ENCODE results near the gene PRSS22.

Gene PRSS22

DNA sequence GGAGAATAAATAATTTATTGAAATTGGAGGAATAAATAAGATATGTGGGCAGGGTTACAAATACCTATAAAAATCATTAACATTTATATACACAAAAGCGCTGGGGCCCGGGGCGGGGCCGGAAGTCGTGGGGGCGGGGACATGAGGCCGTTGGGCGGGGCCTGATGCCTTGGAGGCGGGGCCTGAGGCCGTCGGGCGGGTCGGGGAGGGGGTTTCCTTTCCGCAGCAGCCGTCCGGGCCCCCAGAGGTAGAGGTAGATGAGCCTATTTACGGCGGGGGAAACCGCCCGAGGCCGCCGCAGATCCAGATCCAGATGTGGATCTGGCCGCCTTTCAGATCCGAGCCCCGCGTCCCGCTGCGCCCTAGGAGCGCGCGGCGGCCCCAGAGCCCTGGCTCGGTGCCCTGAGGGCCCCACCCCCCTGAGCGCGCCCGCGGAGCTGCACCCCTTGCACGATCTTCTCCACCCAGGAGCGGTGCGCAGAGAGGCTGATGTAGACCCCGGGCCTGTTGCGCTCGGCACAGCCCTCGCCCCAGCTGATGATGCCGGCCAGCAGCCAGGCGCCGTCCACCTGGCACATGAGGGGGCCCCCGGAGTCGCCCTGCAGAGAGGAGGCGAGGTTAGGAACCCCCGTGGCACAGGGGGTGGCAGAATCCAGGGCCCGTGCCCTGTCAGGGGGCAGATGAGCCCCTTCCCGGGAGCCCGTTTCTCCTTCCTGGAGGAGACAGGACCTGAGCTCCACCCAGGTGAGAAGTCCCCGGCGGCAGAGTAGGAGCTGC, 5.1 kb downstream of the PRSS22 start:
- no peak for DNase-seq (ENCODE audit: low read depth)

DNA sequence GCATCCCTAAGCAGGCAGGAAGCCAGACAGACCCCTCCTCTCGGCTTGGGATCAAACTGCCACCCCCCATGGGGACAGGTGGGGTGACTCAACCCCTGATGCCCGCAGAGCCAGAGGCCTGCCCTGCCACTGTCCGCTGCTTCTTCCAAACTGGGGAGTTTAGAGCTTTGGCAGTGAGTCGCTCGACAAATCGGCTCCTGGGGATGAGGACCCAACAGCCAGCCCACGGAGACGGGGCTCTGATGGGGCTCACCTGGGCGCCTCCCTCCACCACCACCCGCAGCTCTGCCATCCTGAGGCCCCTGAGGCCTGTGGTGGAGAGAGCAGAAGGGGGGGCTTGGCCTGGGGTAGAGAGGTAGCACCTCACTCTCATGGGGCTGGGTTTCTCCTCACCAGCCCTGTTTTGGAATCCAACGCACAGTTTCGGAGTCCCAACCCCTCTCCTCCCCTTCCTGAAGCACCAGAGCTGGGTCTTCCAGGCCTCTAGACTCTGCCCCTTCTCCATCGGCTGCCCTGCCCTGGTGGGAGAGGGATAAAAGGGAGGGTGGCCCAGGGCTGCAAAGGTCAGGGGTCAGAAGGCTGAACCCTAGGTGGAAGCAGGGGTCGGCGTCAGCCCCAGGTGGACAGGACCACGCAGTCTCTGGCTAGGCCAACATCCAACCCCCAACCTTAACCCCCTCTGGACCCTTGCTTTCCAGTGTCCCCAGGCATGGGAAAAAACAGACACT, 5.8 kb downstream of the PRSS22 start:
- DNase-seq (ENCODE audit: low read depth) = no peak

DNA sequence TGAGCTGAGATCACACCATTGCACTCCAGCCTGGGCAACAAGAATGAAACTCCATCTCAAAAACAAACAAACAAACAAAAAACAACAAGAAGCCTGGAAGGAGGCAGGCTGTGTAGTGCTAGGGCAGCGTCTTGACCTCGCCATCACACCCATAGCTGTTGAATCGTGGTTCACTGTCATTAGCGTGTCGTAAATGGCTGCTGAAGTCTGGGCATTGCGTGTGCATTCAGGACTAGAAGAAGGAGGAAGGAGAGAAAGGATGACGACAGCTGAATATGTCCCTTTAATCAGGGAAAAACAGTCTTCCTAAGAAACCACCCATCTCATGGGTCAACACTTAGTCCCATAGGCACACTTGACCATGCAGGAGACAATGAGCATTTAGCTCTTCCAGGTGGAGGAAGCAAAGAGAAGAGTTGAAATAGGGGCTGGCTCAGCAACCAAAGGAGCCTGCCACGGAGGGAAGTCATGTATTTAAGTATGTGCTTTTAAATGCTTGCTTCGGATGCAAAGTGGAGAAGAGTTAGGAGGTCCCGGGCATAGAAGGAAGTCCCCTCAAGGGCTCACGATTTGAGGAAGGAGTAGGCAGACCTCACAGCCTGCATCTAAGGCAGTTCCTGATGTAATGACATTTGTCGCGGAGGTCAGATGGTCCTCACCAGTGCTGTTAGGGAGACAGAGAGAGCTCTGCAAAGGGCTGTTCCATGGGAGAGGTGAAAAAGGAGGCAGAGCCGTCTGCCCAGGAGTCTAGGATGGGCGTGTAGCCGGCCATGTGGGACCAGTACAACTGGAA, 8.8 kb downstream of the PRSS22 start:
- DNase-seq (ENCODE audit: low read depth) = no peak

DNA sequence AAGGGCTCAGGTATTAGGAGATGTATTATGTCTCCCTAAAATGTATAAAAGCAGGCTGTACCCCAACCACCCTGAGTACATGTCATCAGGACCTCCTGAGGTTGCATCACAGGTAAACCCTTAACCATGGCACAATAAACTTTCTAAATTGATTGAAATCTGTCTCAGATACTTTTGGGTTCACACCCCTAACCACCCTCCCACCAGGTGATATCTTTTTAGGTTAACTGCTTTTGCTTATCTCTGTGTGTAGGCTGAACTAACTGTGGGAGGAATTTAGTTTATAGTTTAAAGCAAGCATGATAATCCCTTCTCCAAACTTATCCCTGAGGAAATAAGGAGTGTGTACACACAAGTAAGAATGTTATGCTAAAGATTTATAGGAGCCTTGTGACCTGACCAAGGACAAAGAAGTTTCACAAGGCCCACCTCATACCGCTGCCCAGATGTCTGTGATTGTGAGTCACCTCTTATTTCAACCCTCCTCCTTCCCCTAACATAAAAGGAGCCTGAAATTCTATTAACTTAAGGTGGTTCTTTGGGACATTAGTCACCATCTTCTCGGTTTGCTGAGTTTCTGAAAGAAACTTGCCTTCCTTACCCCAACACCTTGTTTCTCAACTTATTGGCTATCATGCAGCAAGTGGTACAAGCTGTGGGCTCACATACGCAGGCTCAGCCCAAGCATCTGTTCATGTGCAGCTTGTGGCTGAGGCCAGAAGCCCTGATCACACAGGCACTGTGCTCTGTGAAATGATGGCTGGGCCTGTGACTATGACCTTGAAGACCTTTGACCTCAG, 11.3 kb downstream of the PRSS22 start:
- DNase-seq (ENCODE audit: low read depth) = peak; percentile 27

GRCh38 chr16:2845116-2845515, 12.9 kb downstream of the PRSS22 start:
- no peak for DNase-seq (ENCODE audit: low read depth)

GRCh38 chr16:2843526-2843925, 14.4 kb downstream of the PRSS22 start:
- no peak for DNase-seq (ENCODE audit: low read depth)

- no peak for DNase-seq (ENCODE audit: low read depth)
Observed at GRCh38 chr16:2842340-2843000, 15.5 kb downstream of the PRSS22 start.

DNA sequence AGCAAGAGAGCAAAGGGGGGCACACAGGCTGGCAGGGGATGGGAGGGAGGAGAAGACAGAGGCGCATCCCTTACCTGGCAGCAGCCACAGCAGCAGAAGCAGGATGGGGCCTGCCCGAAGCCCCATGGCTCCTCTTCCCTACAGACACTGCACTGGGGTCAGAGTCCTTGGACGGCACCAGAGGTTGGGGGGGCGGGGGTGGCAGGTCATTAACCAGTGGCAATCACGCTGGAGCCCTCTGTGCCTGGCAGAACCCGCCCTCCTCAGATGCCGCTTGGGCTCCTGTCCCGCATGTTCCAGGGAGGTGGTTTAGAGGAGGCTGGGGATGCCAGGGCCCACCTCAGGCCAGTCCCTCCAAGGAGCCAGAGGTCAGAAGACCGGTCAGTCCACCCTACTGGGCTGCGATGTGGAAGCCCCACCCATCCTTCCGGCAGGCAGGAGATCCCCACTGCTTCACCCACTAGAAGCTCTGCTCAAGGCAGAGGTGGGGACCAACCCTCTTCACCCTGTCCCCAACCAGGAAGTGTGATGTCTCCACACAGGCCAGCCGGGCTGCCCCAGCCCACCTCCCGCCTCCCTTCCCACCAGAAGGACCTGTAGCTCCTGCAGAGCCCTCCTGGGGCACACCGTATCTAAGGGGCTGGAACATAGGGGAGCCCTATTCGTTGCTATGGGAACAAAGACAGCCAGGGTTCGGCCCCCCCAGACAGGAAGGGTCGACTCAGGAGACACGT, 16.2 kb downstream of the PRSS22 start:
- no peak for DNase-seq (ENCODE audit: low read depth)

DNA sequence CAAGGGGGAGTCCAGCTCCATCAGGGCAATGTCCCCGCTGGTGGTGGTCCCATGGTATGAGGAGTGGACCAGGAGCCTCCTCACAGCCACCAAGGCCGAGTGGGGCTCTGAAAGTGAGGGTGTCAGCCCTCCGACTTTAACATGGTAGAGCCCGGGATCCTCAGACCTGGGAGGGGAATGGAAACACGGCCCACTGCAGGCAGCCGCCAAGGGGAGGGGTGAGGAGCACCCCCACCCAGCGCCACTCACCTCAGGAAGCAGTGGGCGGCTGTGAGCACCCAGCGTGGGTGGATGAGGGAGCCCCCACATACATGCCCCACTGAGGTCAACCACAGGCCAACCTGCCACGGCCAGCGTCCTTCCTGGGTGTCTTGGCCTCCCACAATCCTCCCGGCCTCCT, 17.1 kb downstream of the PRSS22 start:
- DNase-seq (ENCODE audit: low read depth) = no peak

GRCh38 chr16:2839650-2840450, 18.1 kb downstream of the PRSS22 start:
- no peak for DNase-seq (ENCODE audit: low read depth)

DNA sequence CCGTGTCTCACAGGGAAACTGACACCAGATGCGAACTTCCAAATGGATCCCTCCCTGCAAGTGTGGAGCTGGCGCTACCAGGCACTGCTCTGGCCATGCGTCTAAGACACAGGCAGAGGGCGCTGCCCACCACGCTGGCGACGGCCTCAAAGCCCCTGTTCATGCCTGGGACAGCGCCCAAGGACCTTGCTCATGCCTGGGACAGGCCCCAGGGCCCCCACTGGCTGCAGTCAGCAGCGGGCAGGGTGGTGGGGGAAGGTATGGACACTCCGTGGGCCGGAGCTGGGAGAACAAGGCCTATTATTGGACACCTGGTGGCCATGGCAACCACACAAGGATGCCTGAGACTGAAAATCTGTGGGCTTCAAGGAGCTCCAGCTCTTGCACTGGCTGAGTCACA, 19.0 kb downstream of the PRSS22 start:
- DNase-seq (ENCODE audit: low read depth) = peak; percentile 22

DNA sequence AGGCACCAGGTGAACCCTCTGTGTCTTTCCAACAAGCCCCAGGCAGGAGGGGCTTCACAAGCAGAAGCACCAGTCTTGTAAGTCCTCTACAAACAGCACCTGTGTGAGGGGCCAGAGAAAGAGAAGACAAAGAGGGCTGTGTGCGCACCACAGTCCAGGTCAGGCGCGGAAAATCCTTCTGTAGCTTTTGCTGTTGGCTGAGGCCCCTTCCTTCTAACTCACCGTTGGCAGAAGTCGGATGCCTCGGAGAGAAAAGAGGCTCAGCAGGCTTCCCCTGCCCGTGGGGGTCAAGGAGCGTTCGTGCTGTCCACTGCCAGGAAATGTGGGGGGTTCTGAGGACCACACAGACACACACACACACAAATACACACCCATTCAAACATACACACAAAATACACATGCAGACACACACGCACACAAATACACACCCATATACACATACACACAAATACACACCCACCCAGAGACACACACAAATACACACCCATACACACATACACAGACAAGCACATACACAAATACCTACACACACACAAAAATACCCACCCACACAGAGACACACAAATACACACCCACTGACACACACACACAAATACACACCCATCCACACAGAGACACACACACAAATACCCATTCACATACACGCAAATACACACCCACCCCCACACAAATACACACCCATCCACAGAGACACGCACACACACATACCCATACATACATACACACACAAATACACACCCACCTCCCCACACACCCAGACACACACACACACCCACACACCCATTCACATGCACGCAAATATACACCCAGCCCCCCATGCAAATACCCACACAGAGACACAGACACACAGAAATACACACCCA, 21.1 kb downstream of the PRSS22 start:
- DNase-seq (ENCODE audit: low read depth) = no peak

DNA sequence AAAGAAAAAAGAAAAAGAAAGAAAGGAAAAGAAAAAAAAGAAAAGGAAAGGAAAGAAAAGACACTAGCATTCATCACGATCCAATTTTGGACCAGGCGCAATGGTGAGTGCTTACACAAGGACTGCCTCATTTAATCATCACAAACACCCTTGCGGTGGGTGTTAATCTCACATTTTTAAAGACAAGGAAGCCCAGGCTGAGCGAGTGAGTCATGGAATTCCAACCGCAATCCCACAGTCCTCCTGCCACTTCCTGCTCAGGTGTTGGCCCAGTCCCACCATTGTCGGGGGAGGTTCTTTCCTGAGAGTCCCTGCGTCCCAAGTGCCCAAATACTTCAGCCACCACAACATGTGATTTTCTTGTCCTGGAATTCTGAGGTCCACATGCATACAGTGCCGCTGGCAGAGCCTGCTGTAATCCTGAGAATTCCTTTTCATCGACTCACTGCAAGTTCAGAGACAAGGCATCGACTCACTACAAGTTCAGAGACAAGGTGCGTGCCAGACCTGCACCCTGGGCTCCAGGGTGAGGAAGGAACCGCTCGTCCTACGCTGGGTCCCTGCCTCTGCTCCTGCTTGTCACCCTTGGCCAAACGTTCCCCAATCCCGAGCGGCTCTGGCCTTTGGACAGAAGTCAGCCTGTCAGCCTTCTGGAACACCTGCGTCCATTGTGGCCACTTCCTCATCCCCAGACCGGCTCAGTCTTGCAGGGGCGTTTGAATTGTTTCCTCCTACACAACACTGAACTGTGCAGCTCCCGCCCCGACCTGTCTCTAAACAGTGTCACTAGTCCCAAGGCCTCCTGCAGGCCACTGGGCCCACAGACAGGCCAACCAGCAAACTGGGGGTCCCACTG, 22.1 kb downstream of the PRSS22 start:
- peak; percentile 98 for DNase-seq (ENCODE audit: low read depth)

- DNase-seq (ENCODE audit: low read depth) = no peak
Observed at GRCh38 chr16:2834968-2835367, 23.0 kb downstream of the PRSS22 start.

DNA sequence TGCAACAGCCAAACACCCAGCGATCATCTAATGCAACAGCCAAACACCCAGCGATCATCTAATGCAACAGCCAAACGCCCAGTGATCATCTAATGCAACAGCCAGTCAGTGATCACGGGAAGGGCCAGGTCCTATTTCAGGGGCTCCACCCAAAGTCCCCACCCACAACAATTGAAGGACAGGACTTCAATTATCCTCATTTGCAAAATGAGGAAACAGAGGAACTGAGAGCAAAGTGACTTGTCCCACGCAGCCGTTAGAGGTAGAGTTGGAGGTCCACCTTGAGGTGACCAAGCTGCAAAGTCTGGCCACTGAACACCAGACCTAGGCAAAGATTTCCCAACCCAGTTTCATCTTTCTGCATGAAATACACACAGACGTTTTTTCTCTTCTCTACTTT, 24.2 kb downstream of the PRSS22 start:
- no peak for DNase-seq (ENCODE audit: low read depth)

GRCh38 chr16:2831203-2831602, 26.8 kb downstream of the PRSS22 start:
- no peak for DNase-seq (ENCODE audit: low read depth)

- DNase-seq (ENCODE audit: low read depth) = no peak
Observed at GRCh38 chr16:2830355-2830695, 27.6 kb downstream of the PRSS22 start.

All from GM04503 (cell line).